ENCODE results near the gene SCN4B.

- no peak for TF ChIP-seq CTCF (IDR thresholded peaks at IDR 0.05)
- no peak for TF ChIP-seq EP300 (IDR thresholded peaks at IDR 0.05)
- no peak for TF ChIP-seq POLR2AphosphoS5 (IDR thresholded peaks at IDR 0.05)
- no peak for TF ChIP-seq POLR2A (IDR thresholded peaks at IDR 0.05; ENCODE audit: low read depth)
These were observed 56.7 kb downstream of the SCN4B start for GRCh38 chr11:118095967-118096367.

Data from esophagus muscularis mucosa (tissue), 4 donors.